ENCODE measurements around the gene PDE1C.

The PDE1C gene

GRCh38 chr7:31892099-31892829, 177.9 kb downstream of the PDE1C start:
- no peak for DNase-seq (ENCODE audit: low spot score)

- no peak for DNase-seq (ENCODE audit: low spot score)
Measured at GRCh38 chr7:31890766-31891165, 179.4 kb downstream of the PDE1C start.

- no peak for DNase-seq (ENCODE audit: low spot score)
Measured at GRCh38 chr7:31890198-31890597, 180.0 kb downstream of the PDE1C start.

- no peak for DNase-seq (ENCODE audit: low spot score)
Measured at GRCh38 chr7:31887006-31887405, 183.2 kb downstream of the PDE1C start.

- no peak for DNase-seq (ENCODE audit: low spot score)
Measured at GRCh38 chr7:31885171-31885570, 185.0 kb downstream of the PDE1C start.

GRCh38 chr7:31883761-31884164, 186.4 kb downstream of the PDE1C start:
- peak; percentile 89 for DNase-seq (ENCODE audit: low spot score)

GRCh38 chr7:31882187-31882586, 188.0 kb downstream of the PDE1C start:
- DNase-seq (ENCODE audit: low spot score): peak; percentile 84

GRCh38 chr7:31878875-31879274, 191.3 kb downstream of the PDE1C start:
- DNase-seq (ENCODE audit: low spot score): no peak

GRCh38 chr7:31875424-31875823, 194.8 kb downstream of the PDE1C start:
- peak; percentile 47 for DNase-seq (ENCODE audit: low spot score)

GRCh38 chr7:31874631-31875386, 195.4 kb downstream of the PDE1C start:
- no peak for DNase-seq (ENCODE audit: low spot score)

GRCh38 chr7:31873816-31874597, 196.2 kb downstream of the PDE1C start:
- no peak for DNase-seq (ENCODE audit: low spot score)

- no peak for DNase-seq (ENCODE audit: low spot score)
Measured at GRCh38 chr7:31872545-31873370, 197.4 kb downstream of the PDE1C start.

- DNase-seq (ENCODE audit: low spot score): no peak
Measured at GRCh38 chr7:31864646-31865045, 205.6 kb downstream of the PDE1C start.

- no peak for DNase-seq (ENCODE audit: low spot score)
Measured at GRCh38 chr7:31860925-31861324, 209.3 kb downstream of the PDE1C start.

- DNase-seq (ENCODE audit: low spot score): no peak
Measured at GRCh38 chr7:31858055-31858454, 212.2 kb downstream of the PDE1C start.

GRCh38 chr7:31857172-31857571, 213.0 kb downstream of the PDE1C start:
- DNase-seq (ENCODE audit: low spot score): peak; percentile 53

- no peak for DNase-seq (ENCODE audit: low spot score)
Measured at GRCh38 chr7:31856337-31856736, 213.9 kb downstream of the PDE1C start.

GRCh38 chr7:31855530-31855929, 214.7 kb downstream of the PDE1C start:
- no peak for DNase-seq (ENCODE audit: low spot score)

GRCh38 chr7:31853380-31853779, 216.8 kb downstream of the PDE1C start:
- DNase-seq (ENCODE audit: low spot score): no peak

GRCh38 chr7:31852462-31852861, 217.7 kb downstream of the PDE1C start:
- DNase-seq (ENCODE audit: low spot score): no peak

- peak; percentile 14 for DNase-seq (ENCODE audit: low spot score)
Measured at GRCh38 chr7:31851119-31851518, 219.1 kb downstream of the PDE1C start.

GRCh38 chr7:31850601-31851000, 219.6 kb downstream of the PDE1C start:
- DNase-seq (ENCODE audit: low spot score): no peak

Data from globus pallidus (tissue), 1 donor.